Erythroblast (primary cell): Measurements from ENCODE around the gene TRIM29.

ENCODE experiments used
- GATA1 ChIP-seq: IDR thresholded peaks from 2 replicates; pipeline ENCODE4 v1.6.1; 2011; ENCODE audit warnings: low read depth, mild to moderate bottlenecking, control low read depth, low read length, moderate library complexity
- POLR2A ChIP-seq: IDR thresholded peaks from 2 replicates; pipeline ENCODE4 v1.6.1; 2011; ENCODE audit warnings: mild to moderate bottlenecking, low read length

DNA sequence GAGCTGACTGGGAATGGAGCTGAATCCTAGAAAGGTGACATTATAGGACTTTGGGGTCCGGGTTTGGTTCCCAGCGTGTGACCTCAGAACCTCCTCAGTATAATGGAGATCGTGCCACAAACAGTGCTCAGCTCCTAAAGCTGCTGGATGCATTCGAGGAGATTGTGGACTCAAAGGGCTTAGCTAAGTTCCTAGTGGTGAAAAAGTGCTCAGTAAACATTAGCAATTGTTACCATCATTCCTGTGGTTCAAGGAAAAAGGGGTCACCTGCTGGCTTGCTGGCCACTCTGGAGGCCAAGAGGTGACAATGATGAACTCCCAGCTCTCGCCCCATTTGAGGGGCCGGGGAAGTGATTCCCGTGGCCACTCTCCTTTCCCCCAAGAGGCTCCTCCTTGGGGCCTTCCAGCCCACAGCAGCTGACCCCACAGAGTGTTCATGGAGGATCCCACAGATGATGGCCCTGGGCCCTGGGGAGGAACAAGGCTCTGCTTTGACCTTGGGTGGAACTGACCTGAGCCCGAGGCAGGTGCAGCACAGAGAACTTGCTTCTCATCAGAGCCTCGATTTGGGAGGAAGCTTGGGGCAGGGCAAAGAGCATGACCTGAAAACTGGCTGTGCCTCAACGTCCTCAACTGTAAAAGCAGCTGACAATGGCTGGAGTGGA, 40.1 kb downstream of the TRIM29 start:
- no peak for TF ChIP-seq POLR2A
- no peak for TF ChIP-seq GATA1
